ENCODE data around the gene UBE2J2.

The UBE2J2 gene

DNA sequence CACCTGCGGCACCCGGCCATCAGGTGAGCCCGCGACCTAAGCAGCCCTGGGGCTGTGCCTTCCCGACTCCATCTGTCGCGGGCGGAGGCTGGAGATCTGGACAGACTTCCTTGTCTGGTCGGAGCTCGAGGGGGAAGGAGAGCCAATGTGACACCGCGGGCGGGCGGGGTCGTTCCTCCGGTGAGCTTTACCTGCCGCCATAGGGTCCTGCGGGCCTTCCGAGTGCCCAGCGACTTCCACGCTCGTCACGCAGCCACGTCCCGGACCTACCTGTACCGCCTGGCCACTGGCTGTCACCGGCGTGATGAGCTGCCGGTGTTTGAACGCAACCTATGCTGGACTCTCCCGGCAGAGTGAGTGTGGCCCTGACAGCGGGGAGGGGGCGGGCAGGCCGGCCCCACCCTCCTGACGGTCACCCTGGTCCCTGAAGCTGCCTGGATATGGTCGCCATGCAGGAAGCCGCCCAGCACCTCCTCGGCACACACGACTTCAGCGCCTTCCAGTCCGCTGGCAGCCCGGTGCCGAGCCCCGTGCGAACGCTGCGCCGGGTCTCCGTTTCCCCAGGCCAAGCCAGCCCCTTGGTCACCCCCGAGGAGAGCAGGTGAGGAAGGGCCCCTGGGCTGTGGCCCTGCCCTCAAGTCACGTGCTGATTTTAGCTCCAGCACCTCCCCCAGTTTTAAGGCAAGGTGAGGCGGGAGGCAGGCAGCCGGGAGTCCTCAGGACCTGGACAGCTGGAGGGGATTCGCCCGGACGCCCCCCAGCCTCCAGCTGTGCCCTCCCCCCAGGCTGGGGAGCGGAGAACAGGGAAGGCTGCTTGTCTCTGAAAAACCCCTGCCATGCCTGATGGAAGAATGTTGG is 35.8 kb upstream of the UBE2J2 start:
- no peak for DNase-seq (ENCODE audit: low spot score)

DNA sequence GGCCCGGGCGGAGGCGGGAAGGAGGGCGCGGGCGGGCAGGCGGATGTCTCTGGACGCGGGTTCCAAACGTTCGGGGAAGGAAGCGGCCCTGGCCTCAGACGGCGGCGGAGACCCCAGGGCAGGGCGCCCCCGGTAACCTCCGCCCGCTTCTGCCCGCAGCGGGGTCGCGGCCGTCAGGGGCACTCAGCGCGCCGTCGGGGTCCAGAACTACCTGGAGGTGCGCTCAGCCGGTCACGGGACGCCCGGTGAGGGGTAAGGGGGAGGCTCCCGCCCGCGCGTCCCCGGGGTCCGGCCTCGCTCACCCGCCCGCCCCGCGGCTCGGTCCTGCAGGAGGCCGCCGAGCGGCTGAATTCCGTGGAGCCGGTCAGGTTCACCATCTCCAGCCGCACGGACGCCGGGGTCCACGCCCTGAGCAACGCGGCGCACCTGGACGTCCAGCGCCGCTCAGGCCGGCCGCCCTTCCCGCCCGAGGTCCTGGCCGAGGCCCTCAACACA is 35.1 kb upstream of the UBE2J2 start:
- no peak for DNase-seq (ENCODE audit: low spot score)

DNA sequence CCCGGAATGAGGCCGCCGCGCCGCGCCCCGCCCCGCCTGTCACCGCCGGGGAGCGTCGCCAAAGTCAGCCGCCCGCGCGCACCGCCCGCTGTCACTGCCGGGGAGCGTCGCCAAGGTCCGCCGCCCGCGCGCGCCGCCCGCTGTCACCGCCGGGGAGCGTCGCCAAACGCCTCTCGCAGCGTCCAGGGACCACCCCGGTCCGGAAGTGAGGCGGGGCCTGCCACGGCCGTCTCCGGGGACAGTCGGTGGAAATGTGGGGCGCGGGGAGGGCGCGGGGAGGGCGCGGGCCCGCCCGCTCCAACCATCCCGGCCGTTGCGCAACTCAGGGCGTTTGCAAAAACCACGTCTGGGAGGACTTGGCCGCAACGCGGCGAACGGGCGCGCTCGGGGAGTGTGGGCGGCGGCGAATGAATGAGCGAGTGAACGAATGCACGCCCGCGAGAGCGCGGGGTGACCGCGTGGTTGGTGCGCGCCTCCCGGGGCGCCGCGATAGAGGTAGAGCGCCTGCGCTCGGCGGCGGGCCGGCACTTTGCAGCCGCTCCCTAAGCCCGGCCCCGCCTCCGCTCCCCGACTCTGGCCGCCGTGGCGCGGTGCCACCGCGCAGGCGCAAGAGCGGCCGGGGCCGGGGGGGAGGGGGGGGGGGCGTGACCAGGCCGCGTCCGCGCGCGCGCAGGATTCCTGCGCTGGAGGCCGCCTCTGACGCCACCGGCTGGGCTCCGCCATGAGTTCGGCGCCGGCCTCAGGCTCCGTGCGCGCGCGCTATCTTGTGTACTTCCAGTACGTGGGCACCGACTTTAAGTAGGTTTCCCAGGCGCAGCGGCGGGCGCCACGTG is 34.5 kb upstream of the UBE2J2 start, which contains the start of the genes ACAP3 and PUSL1:
ACAP3 (minus strand) TSS at position 8 of the 833 bp plus-strand sequence. CDS start 115 bp downstream, outside the sequence.
PUSL1 (plus strand) TSS at position 675 of the 833 bp plus-strand sequence; CDS start at position 722, 47 bp downstream.
- peak; percentile 96 for DNase-seq (ENCODE audit: low spot score)

DNA sequence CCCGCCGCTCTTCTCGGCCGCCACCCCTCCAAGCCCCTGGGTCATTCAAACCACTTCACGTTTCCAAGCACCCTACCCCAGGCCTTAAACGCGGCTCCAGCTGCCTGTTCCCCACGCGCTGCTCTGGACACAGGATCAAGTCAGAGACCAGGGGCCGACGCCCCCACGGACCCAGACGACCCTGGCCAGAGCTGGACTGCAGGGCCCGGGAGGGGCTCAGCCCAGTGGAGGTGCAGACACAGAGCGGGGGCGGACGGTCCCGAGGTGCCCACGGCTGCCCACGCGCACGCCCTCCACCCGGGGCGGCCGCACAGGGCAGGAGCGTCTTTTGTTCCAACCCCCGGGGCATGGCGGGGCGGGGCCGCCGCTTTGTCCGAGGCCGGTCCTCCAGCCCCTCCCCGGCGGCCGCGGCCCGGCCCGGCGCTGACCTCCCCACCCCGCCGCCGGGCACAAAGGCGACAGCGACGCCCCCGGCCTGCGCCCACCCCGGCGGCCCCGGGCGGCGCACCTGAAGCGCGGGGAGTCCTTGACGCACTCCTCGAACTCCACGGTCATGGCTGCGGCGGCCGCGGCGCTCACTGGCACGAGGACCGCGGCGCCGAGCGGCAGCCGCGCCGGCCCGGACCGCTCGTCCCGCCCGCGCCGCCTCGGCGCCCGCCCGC is 33.7 kb upstream of the UBE2J2 start:
- no peak for DNase-seq (ENCODE audit: low spot score)

DNA sequence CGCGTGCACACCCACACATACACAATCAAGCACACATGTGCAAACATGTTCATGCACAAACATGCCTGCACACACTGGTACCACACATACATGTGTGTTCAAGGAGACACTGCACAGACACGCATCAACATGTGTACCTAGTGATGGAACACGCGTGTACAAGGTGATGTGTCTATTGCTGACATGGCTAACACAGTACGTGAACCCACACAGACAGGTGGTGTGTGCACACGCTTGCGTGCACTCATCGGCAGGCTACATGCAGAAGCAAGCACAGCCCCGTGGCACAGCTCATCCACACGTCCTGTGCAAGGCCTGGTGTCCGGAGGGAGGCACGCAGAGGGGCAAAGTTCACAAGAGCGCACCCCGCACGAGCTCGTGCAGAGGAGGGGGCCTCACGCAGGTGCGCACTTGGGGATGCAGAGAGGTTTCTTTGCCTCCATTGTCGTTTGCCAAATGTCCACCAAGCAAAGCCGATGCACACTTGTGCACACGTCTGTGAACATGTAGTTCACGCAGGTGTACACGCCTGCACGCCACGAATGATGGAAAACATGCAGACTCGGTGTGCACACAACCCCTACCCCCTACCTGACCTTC is 33.1 kb upstream of the UBE2J2 start:
- no peak for DNase-seq (ENCODE audit: low spot score)

DNA sequence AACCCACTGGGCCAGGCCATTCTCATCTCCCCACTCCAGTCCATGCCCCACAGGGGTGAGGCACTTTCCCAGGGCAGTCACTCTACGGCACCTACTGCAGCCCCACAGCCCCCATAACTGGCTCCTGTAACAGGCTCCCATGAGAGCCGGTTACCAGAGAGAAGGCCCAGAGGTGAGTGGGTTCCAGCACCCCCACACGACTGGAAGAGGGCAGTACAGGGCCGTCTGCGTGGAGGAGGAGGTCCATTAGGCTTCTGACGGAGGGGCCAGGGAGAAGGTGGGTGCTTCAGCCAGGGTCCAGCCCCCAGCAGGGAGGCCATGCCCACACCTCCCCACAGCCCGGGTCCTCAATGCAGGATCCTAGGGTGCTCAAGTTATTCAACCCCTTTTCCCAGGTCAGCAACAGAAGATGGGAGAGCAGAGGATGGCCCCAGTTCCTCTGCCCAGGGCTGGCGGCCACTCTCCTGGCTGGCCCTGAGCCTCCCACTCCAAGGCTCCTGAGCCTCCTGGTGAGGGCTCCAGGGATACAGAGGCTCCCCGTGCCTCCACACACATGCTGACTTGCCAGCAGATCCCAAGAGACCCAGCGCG is 32.5 kb upstream of the UBE2J2 start:
- DNase-seq (ENCODE audit: low spot score): no peak

DNA sequence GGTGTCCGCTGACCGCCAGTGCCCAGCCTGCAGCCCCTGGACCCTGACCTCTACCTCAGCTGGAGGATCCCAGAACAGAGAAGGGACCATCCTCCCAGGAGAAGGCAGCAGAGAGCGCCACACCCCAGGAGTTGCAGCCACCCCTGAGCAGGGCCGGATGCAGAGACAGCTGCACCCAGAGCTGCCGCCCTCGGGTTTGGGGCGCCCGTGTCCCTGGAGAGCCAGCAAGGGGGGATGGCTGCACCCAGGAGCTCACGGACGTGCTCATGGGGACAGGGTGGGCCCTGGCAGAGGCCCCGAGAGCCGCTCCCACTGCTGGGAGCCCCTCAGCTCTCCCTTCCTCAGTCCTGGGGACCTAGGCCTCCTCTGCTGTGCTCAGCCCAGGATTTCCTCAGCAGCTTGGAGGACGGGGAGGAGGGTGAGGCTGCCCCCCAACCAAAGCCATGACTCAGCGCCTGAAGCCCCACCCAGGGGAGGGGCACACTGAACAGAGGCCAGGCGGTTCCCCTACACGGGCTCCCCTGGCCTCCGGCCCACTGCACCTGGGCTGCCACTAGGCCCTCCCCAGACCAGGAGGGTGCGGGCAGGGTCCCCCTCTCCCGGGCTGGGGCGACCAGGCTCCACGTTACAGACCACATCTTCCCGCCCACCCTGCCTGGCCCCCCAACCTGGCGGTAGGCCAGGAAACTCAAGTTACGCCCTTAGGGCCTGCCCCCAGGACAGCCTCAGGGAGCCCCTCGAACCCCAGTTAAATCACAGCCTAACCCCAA is 31.8 kb upstream of the UBE2J2 start:
- no peak for DNase-seq (ENCODE audit: low spot score)

DNA sequence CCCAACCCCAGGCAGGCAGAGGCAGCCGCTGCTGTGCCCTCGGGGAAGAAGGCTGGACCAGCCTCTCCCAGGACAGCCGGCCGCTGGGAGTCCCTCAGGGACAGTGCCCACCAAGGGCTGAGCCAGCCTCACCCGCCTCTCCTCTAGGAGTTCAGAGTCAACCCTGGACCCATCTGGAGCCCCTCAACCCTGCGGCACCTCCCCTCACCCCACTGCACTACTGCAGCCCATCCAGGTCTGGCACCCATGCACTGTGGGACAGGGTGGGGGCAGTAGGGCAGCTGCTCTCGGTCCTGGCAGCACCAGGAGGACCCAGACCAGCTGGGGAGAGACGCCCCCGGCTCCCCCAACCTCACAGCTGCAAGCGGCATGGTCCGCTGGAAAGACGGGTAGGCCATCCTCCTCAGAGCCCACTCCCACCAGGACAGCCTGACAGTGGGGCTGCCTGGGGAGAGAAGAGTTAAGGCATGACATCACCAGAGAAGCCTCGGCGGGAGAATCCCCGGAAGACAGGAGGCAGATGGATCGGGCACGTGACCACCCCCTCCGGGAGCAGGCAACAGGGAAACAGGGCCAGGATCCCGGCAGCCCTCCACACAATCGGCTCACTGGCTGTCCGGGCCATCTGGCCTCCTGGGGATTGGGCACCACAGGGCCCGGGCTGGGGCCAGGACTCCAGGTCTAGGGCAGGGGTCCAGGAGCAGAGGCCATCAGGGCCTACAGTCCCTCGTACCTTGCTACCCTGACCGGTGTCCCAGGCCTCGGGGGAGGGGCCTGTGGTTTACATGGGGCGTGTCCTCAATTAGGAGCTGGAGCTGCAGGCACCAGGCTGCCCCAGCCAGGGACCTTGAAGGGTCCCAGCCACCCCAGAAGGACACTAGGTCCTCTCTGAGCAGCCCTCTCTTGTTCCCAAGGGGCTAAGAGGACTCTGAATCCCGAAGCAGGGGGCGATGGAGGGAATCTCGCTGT is 31.0 kb upstream of the UBE2J2 start:
- no peak for DNase-seq (ENCODE audit: low spot score)

DNA sequence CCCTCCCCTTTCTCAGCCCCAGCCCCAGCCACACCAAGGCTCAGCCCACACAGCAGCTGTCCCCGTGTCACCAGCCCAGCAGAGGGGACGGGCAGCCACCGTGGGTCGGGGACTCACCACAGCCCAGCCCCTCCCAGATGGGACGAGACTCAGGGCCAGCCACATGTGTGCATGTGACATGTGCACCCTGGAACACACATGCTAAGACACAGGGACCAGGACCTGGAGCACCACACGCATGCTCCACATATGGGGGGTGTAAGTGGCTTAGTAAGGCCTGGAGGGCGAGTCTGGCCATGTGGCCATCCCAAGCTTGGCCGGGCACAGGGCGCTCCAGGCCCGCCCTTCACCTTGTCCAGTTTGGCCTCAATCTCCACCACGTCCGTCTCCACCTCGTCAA is 30.1 kb upstream of the UBE2J2 start:
- no peak for DNase-seq (ENCODE audit: low spot score)

DNA sequence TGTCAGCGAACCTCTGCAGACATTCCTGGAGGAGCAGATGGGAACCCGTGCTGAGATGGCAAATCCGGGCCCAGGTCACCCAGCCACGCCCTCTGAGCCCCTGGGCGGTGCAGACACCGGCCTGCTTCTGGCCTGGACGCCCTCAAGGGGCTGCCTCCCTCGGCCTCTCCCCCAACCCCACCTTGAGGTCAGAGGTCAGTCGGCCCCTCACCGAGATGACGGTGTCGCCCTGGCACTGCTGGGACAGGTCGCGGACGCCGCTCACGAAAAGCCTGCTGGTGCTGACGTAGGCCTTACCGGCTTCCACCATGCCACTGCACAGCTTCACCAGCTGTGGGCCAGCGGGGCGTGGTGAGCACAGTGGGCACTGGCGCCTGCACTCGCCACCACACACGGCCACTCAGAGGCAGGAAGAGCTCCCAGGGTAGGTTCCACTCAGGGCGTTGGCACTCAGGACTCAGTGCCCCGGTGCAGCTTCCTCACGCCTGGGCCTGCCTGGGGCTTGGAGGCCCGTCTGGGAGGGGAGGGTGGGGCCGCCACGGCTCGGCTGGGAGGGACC is 29.4 kb upstream of the UBE2J2 start:
- DNase-seq (ENCODE audit: low spot score): no peak

DNA sequence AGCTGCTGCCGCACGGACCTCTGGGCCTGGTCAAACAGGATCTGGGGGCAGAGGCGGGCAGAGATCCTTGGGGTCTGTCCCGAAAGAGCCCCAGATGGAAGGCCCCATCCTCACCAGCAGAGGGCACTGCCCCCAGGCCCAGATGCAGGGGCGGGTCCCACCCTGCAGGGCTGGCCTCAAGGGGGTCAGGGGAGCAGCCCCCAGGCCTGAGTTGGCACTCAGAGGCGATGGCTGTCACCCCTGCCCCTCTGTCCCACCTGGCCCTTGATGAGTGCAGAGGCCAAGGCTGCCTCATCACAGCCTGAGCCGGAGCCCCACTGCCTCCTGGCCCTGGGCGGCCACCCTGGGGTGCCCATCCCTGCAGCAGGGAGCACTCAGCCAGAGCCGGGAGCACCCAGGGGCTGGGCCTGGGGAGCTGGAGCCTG is 28.4 kb upstream of the UBE2J2 start:
- no peak for DNase-seq (ENCODE audit: low spot score)

DNA sequence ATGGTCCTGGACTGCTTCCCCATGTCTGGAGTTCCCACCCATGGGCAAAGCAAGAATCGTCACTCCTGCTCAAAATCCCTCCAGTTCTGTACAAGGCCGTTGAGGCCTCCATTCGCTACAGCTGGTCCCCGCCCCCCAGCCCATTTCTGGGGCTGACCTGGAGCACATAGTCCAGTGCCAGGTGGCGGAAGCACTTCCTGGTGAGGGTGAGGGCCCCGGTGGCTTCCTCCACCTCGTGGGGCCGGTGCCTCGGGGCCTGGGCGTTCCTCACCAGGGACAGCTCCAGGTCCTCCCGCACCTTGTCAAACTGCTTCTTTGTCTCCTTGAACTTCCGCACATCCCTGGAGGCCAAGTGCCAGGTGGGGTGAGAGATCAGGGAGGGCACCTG is 26.7 kb upstream of the UBE2J2 start:
- no peak for DNase-seq (ENCODE audit: low spot score)

DNA sequence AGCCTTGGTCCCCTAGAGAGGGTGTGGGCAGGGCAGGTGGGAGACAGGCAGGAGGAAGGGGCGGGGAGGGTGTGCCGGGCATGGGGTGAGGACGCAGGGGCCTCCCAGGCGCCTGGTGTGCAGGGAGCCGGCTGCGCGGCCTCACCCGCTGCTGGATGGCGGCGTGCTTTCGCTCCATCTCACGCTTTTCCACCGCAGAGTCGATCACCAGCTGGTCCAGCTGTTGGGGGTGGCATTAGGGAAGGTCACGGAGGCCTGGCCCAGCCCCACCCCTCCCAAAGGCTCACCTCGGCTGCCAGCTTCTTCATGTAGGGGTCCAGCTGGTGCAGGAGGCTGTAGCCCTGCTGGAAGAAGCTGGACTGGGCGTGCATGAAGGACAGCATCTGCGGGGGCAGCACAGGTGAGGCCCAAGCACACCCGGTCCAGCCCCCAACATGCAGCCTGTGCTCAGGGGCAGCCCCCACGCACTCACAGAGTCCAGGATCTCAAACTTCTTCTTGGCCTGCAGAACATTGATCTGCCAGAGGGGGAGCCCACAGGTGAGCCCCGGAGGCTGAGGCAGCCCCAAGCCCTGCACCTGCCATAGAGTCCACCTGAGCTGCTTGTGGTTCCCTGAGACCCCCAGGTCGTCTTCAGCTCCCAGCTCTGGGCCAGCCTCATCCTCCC is 26.2 kb upstream of the UBE2J2 start:
- DNase-seq (ENCODE audit: low spot score): no peak

DNA sequence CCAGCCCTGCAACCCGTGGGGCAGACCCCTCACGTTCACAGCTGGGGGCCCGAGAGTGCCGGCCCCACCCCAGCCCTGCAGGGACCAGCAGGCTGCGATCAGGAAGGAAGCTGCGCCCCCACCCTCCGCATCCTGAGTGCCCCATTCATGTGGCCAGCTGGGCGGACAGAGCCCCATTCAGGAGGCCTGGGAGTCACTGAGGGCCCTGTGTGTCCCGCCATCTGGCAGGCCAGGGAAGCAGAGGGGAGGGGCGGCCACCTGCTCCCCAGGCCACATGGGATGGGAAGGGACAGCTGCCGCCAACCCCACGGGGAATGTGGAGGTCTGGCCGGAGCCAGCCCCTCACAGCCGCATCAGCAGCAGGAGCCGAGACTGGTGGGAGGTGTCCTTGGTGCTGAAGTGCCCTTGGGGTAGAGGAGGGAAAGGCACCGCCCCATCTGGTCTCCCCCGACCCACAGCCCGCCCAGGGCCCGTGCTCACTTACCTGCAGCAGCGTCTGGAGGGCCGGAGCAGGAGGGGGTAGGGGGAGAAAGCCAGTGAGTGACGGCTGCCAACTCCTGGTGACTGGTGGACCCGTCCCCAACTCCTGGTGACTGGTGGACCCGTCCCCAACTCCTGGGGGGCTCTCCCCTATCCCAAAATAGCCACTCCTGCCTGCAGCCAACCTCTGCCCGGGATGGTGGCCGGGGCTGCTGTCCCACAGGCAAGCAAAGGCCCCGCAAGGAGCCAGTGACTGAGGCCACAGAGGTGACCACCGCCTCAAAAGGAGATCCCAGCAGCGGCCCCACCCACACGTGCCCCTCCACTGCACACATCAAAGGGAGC is 25.4 kb upstream of the UBE2J2 start:
- no peak for DNase-seq (ENCODE audit: low spot score)

DNA sequence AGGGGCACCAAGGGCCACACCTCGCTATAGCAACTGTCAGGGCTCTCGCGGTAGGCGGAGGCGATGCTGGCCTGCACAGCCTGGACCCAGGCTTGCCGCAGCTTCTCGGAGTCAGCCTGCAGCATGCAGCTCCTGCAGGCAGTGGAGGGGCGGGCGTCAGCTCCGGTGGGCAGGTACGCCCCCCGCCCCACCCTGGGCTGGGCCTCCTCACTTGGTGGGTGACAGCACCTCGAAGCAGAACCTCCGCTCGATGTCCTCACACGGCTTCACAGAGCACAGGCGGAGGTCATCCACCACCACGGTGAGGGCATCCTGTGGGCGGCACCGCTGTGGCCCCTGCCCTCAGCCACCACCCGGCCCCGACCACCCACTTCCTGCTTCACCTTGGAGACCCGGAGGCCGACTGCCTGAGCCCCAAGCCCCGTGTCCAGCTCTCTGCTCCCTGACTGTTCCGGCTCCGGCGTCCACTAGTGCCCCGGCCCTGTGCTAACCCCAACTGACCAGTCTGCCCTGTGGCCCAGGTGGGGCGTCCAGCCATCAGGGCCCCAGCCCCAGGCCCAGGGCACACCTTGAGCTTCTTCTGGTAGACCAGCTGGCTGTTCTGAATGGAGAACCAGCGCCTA is 24.3 kb upstream of the UBE2J2 start:
- DNase-seq (ENCODE audit: low spot score): no peak

DNA sequence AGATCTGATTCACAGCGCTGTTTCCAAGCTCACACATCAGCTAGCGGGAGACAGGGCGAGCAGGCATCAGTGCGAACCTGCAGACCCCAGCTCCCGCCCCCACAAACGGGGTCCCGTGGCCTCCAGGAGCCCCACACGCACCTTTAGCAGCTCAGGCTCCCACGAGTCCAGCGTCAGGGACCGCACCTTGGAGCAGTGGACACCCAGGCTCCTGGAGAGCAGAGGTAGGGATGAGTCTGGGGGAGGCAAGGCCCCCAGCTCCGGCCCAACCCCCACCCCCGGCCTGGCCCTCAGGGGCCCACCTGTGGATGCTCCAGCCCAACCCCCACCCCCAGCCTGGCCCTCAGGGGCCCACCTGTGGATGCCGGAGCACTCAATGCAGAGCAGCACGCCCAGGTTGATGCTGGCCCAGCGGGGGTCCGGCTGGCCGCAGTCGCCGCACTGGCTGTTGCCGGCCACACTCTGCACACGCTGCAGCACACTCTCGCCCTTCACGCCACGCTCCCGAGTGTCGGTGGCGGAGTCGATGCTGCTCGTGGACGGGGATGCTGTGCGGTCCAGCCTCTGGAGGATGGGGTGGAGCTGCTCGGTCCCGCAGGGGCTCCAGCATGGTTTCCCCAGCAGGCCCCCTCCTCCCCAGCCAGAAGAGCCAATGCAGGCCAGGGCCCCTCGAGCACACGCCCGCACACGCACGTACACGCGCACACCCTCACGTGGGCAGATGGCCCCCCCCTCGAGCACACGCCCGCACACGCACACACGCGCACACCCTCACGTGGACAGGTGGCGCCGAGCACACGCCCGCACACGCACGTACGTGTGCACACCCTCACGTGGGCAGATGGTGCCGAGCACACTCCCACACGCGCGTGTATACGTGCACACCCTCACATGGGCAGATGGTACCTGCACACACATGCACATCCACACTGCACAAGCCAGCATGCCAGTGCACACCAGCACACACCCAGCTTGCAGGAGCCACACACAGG is 22.7 kb upstream of the UBE2J2 start:
- no peak for DNase-seq (ENCODE audit: low spot score)

Data from HuH-7 (cell line).